GM19193 (cell line): ENCODE results near the gene SMOC1.

Experiments used
- POLR2A ChIP-seq: IDR thresholded peaks from 4 replicates; pipeline ENCODE4 v1.6.1; 2011; ENCODE audit not compliant: insufficient read depth, insufficient read length; ENCODE audit errors: extremely low read depth

The SMOC1 gene

DNA sequence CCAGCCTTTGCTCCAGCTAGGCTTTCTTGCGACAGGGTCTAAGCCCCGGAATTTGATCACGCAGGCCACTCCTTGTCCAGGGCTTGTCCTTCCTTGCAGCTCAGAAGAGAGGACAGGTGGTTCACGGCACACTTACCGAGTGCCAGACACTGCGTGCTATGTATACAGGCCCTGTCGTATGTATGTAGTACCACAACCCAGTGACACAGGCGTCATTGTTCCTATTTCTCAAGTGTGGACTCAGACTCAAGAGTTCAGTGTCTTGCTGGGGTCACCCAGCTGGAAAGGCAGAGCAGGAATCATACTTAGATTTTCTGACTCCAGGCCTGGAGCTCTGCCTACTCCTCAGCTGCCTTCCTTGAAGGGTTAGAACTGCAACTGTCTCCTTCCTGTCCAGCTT is 153.9 kb downstream of the SMOC1 start:
- TF ChIP-seq POLR2A, result no peak

DNA sequence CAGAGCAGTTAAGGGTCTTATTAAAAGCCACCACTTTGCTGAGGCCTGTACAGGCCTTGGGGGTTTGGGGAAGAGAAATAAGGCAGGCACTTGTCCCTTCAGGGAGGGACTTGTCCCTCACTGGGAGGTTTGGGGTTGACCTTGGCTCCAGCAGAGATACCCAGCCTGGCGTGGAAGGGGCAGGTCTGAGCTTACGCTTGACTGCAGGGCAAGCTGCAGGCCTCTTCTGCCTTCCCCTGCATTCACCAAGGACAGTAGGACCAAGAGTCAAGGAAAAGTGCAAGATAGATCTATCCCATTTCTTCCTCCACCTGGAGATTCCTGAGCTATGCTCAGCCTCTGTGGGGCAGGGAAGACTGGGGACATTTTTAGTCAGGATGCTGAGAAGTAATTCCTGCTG is 154.3 kb downstream of the SMOC1 start:
- no peak for TF ChIP-seq POLR2A

DNA sequence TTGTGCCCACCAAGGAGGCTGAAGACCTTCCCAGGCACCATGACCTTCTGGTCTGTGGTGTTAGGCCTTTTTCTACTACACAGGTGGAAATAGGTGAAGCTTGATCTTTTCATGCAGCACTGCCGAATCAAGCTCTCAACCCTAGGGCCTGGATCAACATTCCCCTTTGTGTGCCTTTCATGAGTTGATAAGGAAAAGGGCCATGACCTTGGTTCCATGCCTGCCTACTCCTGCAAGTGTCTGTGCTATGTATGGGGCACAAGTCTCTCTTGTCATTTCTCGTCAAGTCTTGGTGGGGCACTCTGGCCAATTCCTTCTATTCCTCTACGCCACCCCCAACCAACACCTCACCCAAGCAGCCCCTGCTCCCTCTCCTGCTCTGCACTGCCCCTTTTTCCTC is 155.0 kb downstream of the SMOC1 start:
- TF ChIP-seq POLR2A, result no peak

DNA sequence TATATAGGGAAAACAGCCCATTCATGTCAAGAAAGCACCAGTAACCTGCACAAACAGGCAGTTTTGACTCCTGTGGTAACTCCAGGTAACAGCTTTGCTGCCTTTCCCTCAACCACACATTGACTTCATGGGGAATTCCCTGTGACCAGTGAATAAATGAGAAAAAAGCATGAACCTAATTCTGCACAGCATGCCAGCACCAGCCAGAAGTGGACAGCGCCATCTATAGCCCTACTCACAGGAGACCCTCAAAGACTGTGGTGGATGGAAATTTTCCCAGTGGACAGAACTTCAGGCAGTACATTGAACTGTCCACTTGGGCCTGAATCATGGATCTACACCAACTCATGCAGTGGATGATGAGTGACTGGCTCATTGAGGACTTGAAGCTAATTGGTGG is 157.4 kb downstream of the SMOC1 start:
- no peak for TF ChIP-seq POLR2A

DNA sequence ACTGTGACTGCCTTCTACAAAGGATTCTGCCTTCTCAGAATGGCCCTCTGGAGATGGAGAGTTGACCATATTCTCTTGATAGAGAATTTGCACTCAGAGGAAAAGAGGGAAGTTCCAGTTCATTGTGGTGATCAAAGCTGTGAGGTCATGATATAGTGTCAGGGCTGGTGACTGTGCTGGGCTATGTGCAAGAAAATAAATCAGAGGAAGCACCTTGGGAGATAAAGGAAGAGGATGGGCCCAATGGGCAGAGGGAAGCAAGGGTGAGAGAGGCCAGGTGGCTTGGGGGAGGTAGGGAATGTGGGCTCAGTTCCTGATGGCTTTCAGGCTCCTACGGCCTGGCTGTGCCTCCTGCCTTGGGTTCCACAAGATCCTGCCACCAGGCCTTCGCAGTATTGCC is 163.8 kb downstream of the SMOC1 start:
- TF ChIP-seq POLR2A, result no peak

DNA sequence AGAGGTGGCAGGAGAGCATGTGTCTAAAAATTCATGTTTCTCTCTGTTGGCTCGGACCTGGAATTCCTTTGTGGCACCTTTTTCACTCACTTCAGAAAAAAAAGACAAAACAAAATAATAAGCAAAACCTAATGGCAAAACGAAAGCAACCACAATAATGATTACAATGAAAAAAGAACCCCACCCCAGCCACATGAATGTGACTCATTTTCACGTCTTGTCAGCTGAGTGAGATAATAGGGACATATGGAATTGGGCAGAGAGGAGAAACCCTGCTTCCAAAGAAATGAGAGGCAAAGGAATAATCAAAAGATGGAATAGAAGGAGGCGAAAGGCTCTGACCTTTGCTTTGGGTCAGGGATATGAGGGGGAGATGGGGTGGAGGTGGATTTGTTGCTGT is 166.1 kb downstream of the SMOC1 start:
- TF ChIP-seq POLR2A, result no peak

DNA sequence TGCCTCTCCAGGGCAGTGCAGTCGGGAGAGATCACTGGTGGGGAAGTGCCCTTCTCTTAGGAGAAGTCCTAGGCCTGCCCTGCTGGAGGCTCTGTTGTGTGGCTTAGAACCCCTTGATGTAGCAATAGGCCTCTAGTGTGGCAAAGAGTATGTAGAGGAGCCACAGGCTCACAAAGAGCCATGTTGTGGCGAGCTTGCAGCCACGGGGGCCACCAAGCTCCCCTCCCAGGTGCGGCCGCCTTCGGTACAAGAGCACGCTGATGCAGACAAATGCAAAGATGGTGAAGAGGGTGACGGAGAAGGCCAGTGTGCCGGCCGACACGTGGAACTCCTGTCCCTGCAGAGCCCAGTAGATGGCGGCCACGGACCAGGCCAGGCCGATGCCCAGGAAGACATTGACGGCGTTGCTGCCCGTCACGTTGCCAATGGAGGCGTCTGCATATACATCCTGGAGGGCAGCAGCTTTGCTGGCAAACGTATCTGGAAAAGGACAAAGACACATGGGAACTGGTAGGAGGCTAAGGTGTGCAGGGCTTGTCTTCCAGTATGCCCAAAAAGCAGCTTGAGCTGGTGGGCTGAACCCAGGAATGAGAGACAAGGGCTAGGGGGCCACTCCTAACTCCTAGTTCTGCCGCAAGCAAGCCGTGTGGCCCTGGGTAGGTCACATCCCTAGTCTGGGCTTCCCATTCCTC is 166.8 kb downstream of the SMOC1 start:
- TF ChIP-seq POLR2A, result no peak

DNA sequence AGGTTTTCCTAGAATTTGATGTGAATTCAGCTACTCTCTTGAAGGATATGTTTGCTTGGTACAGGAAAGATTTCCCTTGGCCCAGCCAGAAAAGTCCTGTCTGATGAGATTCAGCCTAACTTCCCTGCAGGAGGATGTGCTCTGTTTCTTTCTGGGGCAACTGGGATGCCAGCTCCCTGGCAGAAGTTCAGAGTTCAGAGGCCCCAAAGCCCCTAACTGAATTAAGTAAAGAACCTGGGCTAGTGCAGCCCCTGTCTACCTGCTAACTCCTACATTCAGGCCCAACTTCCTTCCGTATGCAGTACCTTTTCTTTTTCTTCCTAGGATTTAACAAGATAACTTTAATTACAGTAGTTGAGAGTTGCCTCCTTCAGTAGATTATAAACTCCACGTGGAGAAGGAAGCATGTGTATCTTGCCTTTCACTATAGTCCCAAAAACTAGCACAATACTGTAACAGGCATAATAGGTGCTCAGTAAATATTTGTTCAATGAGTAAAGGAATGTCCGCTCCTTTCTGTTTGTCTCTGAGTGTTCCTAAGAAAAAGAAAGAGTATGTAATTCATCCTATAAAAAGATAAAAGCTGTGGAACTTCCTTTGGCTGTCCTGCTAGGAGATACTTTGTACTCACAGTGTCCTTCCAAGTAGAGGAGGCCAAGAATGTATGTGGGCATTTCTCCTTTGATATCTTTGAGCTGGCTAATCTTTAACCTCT is 168.5 kb downstream of the SMOC1 start:
- no peak for TF ChIP-seq POLR2A

DNA sequence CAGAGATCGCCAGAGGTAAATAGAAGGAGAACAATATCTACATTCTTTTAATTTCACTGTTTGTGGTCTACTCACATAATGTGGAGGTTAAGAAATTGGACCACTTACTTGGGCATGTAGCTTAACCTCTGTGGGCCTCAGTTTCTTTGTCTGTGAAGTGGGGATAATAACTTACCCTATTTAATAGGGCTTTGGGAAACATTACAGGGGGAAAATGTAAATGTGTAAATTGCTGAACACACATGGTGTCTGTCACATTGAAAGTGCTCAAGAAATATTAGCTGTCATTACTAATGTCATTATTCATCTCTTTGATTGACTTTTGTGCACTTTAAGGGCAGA is 169.1 kb downstream of the SMOC1 start:
- no peak for TF ChIP-seq POLR2A

DNA sequence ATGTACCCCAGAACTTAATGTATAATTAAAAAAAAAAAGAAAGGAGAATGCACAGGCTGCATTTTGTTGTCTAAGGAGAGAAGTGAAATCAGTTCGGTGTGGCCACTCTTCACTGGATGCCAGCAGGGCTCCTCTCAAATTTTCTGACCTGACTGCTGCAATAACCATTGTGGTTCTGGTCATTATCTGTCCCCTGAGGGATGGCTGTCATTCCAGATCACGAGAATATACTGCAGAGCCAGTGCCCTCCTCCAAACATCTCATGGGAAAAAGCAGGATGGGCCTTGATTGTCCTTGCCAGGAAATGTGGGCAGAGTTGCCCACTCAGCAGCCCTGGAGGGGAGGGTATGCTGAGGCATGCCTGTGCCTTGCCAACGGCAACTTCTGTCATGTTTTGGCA is 170.4 kb downstream of the SMOC1 start:
- no peak for TF ChIP-seq POLR2A

DNA sequence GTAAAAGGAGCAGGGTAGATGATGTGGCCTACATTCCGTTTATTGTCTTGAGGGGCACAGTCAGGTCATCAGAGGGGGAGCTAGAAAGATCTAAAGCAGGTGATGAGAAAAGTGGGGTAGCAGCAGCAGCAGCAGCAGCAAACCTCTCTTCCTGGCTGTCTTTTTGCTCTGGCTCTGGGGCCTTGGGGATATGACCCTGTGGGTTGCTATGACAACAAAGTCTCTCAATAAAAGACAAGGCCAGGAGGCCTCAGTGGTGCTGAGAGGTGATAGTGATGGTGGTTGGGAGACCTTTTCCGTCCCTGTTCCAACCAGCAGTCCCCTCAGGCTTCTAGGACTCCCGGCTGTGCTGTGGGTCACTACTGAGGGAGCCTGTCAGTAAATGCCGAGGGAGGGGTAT is 170.9 kb downstream of the SMOC1 start:
- TF ChIP-seq POLR2A, result no peak

DNA sequence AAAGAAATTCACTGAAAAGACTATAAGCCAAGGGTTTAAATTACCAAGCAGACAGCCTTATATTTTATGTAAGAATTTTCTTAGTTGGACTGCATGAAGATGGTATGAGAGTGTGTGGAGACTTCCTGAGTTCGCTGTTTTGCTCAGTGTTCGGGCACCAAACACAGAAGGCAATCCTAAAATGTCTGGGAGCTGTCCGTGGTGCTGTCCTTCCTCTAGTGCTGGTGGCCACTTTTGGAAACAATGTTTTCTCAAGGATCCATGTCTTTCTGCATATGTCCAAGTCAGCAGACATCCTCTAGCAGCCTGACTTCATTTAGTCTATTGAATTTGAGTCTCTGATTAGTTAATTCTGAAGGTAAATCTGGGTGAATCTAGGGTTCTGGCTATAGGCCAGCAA is 173.8 kb downstream of the SMOC1 start:
- no peak for TF ChIP-seq POLR2A

DNA sequence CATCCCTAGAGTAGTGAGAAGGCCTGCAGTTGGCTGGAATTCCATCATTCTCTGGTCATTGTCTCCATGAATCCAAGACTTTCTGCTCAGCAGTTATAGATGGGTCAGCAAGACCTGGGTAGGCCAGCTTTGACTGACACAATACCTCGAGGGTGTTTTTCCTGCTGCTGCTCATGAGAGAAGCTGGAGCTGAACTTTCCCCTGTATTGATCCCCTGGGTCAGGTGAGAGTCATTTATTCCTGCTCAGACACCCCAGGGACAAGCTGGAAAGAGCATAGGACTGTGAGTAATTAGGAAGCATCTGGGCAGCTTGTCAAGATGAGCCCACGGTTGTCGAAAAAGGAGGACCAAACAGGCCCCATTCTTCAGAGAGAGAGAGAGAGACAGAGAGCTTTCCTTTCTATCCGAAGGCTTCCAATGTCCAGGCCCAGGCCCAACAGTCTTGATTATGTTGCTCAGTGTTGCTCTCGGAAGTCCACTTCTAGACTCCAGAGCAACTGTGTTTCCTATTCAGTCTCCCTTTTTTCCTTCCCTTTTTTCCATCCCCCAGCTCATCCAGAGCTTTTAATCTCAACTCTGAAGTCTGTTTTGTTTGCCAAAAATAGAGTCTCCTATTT is 178.4 kb downstream of the SMOC1 start:
- no peak for TF ChIP-seq POLR2A

DNA sequence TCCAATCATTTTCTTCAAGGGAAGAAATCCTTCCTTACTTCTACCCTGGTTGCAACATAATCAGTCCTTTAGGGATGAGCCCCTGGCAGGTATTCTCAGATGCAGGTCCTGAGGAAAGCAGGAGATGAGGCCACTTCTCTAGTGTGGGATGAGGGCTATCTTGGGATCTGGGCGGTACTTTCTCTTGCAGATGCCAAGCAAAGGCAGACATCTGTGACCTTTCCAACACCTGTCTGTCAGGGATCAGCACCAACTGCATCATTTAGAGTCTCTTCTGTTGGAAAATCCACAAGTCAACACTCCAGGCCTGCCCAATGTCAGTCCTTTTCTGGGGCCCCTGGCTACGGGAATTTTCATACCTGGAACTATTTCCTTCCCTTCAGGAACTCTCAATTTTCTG is 180.3 kb downstream of the SMOC1 start:
- TF ChIP-seq POLR2A, result no peak

DNA sequence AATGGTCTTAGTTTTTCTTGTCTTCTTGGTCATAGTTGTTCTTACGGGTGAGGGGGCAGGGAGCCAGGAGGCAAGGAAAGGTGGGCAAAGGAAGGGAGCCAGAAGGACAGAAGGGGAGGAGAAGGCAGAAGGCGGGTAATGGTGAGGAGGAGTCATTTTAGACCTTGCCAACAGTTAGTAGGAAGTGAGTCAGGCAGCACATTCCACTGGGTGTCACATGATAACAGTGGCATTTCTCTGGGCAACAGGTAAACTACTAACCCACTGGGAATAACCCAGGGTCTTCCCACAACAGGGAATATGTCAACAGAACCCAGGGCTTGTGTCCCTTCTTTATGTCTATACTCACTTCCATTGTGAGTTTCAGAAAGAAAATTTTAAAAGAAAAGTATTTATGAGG is 181.9 kb downstream of the SMOC1 start:
- TF ChIP-seq POLR2A, result no peak
